Gastroesophageal sphincter (tissue), 3 donors: ENCODE measurements around the gene ELAVL3.

Experiments used
- EP300 ChIP-seq: sonication (generic); formaldehyde crosslinking; IDR thresholded peaks from one replicate; pipeline ENCODE4 v1.6.1; 2017; ENCODE audit warnings: antibody characterized with exemption, mild to moderate bottlenecking
- POLR2A ChIP-seq, 2 donors: fragments of 450-650 bp; IDR thresholded peaks; one replicate each; pipeline ENCODE4 v1.6.1; 2017; ENCODE audit warnings: antibody characterized with exemption in 2 of 2, mild to moderate bottlenecking in 2 of 2, moderate library complexity in 1 of 2
- TF ChIP-seq, protein P1 (sequence below), 4 experiments: fragments of 200-600 bp in 2 of 4; fragments of 450-650 bp in 2 of 4; sonication (generic) in 1 of 4; IDR thresholded peaks; one replicate each; pipeline ENCODE4 v1.5.1; 2017 to 2019; ENCODE audit warnings: antibody characterized with exemption in 4 of 4, mild to moderate bottlenecking in 2 of 4, moderate library complexity in 2 of 4

DNA sequence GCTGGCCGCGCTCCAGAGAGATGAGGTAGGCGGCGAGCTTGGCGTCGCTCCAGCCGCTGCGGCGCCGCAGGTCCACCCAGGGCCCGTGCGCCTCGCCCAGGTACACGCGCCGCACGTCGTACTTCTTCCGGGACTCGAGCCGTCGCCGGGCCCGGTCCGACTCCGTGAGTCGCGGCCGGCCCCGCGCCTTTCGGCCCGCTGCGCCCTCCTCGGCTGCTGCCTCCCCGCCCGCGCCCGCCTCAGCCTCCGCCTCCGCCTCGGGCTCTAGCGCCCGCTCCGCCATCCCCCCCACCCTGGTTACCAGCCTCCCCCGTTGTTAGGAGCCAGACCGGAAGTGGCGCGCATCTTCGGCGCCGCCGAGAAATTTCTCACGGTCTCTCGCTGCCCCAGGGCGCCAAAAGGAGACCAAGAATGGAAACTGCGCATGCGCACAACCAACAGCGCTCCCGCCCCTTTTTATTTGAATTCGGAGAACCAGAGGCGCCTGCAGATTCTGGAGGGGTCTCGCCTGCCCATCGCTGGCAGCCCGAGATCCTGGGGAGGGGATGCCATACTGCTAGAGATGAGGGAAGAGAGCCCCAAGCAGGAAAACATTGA lies 24.8 kb upstream of the ELAVL3 start, which contains the start of gene ZNF653:
- TF ChIP-seq POLR2A (IDR thresholded peaks at IDR 0.05) (peak; percentile 48 to 50), EP300 (no peak)
- TF ChIP-seq, protein P1, sequence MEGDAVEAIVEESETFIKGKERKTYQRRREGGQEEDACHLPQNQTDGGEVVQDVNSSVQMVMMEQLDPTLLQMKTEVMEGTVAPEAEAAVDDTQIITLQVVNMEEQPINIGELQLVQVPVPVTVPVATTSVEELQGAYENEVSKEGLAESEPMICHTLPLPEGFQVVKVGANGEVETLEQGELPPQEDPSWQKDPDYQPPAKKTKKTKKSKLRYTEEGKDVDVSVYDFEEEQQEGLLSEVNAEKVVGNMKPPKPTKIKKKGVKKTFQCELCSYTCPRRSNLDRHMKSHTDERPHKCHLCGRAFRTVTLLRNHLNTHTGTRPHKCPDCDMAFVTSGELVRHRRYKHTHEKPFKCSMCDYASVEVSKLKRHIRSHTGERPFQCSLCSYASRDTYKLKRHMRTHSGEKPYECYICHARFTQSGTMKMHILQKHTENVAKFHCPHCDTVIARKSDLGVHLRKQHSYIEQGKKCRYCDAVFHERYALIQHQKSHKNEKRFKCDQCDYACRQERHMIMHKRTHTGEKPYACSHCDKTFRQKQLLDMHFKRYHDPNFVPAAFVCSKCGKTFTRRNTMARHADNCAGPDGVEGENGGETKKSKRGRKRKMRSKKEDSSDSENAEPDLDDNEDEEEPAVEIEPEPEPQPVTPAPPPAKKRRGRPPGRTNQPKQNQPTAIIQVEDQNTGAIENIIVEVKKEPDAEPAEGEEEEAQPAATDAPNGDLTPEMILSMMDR (IDR thresholded peaks at IDR 0.05) = no peak
